HG03280 (cell line): Measurements from ENCODE around the gene AFTPH.

Experiments
- ATAC-seq: cut with Tn5 transposase; IDR thresholded peaks from one replicate; pipeline ENCODE4 v1.9.1; 2021; ENCODE audit warnings: mild to moderate bottlenecking, moderate library complexity; ENCODE audit not compliant: unreplicated experiment

AFTPH gene

DNA sequence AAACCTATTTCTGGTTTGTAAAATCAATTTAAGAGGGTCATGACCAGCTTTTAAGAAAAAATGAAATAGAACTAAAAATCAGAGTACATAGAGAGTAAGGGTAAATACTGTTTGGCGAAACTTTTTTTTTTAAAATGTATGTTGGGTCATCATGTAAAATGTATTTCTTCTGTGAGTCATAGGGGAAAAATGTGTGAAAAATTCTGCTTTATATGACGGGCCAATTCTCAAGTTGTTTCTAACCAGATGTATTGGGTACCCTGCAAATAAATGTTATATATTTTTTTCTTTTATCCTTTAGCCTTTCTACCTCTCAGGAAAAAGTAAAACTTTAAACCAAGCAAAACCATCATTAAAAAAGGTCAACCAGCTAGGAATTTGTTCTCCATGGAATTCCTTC, 13.9 kb downstream of the AFTPH start:
- ATAC-seq: no peak

DNA sequence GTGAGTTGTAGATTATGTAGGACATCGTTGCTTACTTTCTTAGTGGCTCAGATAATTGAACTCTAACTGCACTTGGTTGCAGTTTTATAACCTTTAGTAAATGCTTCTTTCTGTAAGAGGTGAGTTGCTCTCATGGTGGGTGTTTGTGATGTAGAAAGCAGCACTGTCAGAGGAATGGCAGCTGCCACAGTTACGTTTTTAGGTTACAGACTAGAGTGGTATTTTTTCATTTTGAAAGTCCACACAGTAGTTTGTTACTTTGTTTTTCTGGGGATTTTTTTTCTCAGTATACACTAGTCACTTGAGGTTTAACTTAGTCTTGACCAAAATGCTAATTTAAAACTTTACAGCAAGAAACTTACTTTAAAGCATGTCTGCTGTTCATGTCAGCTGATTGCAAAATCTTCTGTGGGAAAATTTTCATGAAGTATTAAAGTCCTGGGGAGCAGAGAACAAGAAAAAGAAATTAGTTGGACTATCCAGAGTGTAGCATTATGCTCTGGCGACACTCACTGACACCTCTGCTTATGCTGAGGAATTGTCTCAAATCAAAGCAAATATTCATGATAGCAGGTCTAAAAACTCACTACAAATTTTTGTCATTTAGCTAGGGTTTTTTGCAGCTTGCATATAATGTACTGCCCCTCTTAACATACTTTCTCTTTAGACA, 14.8 kb downstream of the AFTPH start:
- peak; percentile 45 for ATAC-seq

DNA sequence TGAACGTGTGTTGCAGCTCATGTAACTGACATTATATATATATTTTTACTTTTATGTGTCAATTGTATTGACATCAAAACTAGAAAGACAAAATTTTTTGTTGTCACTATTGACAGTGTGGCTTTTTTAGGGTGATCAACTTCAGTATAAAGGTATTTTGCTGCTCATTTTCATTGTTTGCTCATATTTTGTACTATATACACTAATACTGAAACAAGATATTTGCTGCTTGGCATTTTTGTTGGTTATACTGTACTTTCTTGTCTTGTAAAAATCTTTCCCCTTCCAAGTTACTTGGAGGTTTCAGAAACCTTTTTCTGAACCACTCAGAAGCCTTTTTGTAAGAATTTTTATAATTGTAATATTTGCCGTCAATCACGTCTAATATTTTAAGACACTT, 16.5 kb downstream of the AFTPH start:
- ATAC-seq: no peak

DNA sequence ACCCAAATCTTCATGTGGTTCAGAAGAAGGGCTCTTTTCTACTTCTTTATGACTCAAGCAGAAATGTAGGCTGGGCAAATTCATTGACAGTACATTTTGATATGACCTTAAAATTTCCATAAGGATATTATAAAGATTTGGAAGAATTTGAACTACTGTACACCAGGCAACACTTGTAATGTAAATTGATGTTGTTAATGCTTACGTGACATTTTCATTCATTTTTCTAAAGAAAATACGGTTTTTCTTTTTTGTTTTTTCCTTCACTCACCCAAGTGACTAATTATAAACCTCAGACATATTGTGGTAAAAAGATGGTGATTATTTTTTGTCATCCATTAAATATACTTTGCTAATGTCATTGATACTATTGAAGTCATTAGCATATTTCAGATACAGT, 17.4 kb downstream of the AFTPH start:
- ATAC-seq: no peak

DNA sequence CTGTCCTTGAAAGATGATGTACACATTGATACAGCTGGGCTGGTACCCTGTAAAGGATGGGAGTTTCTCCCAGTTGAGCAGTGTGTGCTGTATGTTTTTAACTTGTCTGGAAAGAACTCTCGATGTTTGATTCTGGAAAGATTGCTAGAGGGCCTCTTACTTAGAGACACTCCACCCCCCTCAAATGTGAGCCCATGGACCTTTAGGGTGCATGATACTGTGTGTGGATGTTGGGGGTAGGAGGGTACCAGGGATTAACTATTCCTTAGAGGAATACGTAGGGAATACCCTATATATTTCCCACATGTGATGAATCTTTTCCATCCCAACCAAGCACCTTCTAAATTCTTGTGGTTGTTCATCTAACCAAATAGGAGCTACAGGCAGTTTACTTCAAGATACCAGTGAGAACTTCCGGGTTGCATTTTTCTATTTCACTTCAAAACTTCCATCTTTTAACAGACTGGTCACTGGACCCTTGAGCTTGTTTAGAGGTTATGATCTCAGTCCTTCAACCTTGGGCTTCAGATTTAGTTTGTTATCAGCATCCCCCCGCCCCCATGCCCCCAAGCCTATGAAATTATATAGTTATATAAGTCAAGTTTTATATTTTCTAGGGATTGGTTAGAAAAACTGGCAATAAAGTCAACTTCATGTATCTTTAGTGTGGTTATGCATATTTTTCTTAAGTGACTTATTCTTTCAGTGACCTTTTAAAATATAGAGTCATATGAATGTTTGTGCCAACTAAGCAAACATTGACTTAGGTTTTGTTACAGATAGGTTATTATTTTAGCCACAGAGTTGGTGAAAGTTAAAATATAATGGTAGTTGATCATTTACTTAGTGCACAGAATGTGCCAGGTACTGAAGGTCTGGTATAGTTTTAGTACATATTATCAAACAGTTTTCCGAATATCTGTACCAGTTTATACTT, 18.2 kb downstream of the AFTPH start:
- ATAC-seq: no peak

DNA sequence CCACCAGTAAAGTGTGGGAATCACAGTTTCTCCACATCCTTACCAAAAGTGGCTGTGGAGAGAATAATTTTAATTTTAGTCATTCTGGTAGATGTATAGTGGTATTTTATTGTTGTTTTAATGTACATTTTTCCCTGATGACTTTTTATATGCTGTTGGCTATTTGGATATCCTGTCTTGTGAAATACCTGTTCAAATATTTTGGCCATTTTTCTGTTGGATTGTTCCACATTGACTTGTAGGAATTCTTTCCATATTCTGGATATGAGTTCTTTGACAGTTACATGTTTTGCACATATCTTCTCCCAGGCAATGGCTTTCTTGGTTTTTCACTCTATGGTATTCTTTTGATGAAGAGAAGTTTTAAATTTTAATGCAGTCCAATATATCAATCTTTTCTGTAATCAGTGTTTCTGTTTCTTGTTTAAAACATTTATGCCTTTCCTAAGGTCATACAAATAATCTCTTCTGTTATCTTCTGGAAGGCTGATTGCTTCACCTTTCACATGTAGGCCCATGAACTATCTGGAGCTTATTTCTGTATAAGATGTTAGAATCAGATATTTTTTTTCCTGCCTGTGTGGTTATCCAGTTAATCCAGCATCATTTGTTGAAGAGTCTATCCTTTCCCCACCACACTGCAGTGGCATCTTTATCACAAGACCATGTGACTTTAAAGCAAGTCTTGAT, 19.0 kb downstream of the AFTPH start:
- ATAC-seq: no peak

DNA sequence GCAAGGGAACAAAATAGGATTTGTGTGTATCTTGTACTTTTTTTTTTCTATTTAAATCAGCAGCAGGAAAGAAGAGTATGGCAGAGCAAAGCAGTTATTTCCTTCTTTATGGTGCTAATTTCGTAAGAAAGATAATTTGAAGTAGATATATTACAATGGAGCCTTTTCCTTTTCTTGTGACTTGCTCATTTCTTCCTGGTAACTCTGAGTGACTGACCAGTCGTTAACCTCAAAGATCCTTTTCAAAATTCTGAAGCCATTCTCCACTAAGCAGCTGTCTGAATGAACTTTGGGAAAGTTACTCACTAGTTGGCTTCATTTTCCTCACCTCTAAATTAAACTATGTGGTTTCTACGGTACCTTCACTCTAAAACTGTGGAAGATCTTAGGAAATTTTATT, 24.6 kb downstream of the AFTPH start:
- ATAC-seq: no peak

DNA sequence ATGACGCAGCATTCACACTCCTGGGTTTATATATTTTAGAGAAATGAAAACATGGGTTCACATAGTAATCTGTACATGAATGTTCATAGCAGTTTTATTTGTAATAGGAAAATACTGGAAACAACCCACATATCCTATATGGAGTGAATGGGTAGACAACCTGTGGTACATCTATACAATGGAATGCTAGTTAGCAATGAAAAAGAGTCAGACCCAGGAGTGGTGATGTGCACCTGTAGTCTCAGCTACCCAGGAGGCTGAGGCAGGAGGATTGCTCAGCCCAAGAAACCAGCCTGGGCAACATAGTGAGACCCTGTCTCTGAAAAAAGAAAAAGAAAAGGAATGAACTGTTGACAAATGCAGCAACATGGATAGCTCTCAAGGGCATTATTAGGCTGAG, 25.9 kb downstream of the AFTPH start:
- ATAC-seq: no peak

DNA sequence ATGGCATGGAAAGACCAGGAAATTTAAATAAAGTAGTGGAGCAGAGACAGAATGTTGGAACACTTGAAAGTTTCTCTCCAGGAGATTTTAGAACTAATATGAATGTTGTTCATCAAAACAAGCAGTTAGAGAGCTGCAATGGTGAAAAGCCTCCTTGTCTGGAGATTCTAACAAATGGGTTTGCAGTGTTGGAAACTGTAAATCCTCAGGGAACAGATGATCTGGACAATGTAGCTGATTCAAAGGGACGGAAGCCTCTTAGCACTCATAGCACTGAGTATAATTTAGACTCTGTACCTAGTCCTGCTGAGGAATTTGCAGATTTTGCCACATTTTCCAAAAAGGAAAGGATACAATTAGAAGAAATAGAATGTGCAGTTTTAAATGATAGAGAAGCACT, 27.7 kb downstream of the AFTPH start:
- no peak for ATAC-seq

DNA sequence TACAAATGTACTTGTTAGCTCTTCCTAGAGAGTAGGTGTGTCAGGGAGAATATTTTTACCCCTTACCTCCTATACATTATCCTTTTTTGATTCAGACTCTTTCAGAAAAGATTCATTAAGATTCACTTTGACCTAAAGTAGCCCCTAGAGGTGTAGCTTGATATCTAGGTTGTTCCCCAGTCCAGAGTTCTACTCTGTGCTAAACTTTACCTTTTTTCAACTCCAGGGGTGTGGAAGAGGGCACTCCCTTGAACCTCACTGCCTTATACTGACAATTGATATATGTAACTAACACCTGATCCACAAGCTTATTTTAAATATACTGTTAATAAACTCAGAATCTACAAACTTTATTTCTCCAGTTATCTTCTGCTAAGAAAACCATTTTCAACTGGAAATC, 30.0 kb downstream of the AFTPH start:
- ATAC-seq: no peak

DNA sequence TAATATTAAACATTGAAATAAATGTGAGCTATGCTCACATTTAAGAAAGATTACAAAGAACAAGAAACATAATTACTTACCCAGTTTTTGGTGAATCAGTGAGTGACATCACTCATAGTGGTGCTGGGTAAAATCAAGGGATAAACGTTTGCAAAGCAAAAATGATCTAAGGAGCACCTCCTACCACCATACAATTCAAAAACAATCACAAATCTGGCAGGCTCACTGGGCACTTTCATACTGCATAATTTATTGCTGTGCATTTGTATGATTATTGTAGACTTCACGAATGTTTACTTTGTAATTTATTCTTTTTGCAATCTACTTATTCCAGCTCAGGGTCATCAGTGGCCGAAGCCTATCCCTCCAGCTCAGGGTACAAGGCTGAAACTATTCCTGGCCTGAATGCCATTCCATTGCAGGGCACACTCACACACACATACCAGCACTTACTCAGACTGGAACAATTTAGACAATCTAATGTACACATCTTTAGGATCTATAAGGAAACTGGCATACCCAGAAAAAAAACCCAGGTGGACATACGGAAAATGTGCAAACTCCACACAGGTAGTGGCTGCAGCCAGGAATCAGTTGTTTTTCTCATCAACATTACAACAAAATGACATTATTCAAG, 34.4 kb downstream of the AFTPH start:
- ATAC-seq: no peak

DNA sequence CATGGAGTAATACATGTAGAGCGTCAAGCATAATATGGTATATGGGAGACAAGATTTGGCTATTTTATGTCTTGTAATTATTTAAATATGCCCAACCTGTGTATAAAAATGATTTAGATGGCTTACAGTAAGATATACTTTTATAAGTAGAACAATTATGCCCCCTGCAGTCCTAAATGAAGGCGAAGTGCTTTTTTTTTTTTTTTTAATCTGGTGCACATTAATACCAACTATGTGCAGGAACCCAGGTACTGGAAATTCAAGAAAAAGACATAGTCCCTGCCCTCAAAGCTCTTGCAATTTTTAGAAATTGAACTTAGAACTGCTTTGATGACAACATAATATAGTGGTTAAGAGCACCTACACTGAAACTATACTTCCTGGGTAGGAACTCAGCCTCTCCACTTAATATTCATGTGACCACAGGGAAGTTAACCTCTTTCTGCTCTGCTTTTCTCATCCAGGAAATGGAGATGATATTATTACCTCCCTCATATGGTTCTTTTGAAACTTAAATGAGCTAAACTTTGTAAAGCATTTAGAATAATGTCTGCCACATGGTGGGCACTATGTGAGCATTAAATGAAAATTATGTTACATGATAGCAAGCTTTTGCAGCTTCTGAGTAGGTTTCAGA, 38.1 kb downstream of the AFTPH start:
- no peak for ATAC-seq

DNA sequence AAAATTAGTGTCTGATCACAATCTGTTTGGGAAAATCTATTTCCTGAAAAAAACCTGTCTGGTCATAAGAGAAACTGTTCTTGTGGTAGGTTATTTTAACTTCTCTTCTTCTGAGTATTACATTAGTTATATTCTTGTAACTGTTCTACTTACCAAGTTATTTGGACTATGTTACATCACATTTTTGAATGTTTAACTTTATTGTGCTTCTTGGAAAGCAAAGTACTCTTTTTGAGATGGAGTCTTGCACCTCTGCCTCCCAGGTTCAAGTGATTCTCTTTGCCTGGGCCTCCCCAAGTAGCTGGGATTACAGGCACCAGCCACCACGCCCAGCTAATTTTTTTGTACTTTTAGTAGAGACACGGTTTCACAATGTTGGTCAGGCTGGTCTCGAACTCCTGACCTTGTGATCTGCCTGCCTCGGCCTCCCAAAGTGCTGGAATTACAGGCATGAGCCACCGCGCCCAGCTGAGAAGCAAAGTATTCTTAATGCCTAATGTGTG, 39.4 kb downstream of the AFTPH start:
- ATAC-seq: no peak

DNA sequence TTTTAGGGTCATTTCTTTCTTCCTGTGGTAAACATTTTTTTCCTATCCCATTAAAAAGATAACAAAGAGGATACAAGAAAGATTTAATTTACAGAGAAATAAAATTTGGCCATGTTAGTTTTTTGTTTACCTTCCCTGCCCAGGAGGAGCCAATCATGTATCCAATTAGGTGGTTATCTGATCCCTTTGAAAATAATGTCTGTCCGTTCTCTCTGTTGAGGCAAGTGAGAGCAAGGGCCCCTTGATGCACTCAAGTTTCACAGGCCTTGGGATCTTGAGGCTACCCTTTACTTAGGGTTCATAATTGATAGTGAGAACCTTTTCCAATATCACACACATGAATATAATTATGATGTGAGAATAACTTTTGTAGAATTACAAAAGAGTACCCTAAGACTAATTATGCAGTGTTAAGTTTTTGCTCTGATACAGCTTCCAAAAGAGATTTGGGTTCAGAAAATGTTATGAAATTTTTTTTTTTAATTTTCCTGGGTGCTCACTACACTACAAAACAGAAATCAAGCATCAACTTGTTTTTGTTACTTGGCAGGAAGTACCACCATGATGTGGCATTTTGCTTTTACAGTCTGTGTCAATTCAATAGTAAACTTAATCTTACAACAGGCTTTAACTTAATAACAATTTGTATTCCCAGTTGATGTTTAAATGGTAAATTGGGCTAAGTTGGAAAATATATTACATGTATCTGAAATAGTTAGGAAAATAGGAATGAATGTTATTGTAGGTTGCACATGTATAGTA, 42.0 kb downstream of the AFTPH start:
- no peak for ATAC-seq

DNA sequence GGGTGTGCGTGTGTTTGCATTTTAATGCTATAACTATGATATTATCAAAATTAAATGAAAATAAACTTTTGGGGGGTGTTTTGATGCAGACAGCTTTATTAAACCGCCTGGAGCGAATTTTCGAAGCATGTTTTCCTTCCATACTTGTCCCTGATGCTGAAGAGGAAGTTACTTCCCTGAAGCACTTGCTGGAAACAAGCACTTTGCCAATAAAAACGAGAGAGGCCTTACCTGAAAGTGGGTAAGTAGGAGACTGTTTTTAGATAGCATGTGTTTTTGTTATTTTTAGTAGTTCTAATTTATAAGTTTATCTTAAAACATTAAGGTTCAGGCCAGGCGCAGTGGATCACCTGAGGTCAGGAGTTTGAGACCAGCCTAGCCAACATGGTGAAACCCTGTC, 43.3 kb downstream of the AFTPH start:
- ATAC-seq: no peak

DNA sequence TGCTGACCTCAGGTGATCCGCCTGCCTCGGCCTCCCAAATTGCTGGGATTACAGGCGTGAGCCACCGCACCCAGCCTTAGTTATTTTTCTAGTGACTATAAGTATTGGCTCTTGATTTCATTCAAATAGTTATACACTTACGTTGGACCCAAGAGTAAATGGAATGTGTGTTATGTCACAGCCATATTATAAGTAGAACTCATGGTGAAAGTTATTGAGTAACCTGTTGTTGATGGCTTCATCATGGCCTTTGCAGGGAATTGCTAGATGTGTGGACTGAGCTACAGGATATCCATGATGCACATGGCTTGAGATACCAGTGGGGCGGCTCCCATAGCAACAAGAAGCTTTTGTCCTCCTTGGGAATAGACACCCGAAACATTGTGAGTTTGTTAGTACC, 44.7 kb downstream of the AFTPH start:
- ATAC-seq: no peak

DNA sequence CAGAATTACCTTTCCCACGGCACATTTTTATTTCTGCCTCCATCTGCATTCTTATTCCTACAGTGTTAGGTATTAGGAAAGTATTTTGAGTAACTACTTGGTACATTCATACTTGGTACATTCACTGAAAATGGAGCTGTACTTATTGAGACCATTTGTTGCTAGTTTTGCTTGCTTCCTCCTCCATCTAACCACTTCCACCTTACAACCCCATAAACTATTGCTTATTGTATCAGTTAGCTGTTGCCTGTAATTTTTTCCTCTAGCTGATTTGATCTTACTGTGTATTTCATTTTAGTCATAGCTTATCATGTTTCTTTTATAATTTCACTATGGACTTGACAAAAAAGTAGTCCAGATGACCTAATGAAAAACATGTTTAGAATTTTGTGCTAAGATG, 50.7 kb downstream of the AFTPH start:
- ATAC-seq: no peak

DNA sequence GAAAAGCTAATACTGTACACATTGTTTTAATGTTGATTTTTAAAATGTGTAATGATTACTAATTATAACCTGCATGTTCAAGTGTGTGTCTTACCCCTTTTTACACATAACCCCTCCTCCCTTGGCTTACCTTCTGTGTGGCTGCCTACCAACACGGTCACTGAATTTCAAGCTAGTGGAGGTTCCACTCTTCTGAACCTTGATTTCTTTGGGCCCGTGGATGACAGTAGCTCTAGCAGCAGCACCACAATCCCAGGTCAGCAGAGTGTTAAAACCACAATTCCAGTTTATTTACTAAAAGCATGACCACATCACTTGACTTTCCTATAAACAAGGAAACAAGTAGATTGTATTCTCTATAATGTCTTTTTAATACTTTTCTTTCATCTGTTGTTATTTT, 56.9 kb downstream of the AFTPH start:
- no peak for ATAC-seq

DNA sequence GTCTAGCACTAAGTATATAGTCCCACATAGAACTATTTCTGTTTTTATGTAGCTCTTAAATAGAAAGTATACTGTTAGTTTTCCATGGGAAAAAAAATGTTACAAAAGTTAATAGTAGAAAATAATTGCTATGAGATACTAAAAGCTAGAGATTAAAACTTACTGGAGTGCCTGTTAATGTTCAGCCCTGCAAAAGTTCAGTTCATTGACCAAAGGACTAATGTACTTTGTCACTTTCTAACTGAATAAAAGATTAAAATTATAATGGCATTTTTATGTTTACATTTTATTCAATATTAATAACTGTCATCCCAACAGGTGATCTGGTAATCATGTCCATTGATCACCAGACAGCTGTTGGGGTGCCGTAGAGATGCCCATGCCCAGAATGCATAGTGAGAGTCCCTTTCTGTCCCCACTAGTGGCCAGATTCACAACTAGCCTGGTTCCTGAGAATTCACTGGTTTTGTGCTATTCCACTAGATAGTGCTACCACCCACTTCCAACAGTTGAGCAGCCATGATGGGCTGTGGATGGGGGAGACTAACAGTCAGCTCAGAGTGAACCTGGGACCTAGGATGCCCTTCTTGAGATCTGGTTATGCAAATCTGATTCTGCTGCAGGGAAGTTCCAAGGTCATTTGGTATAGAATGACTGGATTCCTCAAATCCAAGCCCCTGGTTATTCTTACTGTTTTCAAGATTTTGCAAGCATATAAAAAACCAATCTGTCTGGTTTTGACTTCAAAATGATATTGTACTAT, 57.8 kb downstream of the AFTPH start:
- ATAC-seq: peak; percentile 24
